Neutrophil (primary cell): ENCODE measurements around the gene WDR82.

ENCODE experiments used
- H3K27ac ChIP-seq: fragments of 200-600 bp; sonication (generic); 2 replicates; pipeline ENCODE4 v1.5.1; 2016; ENCODE audit warnings: mild to moderate bottlenecking, moderate library complexity
- H3K27me3 ChIP-seq: fragments of 200-600 bp; sonication (generic); 2 replicates; pipeline ENCODE4 v1.6.0; 2016; ENCODE audit warnings: mild to moderate bottlenecking
- H3K36me3 ChIP-seq: fragments of 200-600 bp; sonication (generic); 2 replicates; pipeline ENCODE4 v1.5.1; 2017
- H3K4me1 ChIP-seq, 2 experiments: fragments of 200-600 bp in 1 of 2; sonication (generic) in 1 of 2; 1 replicate in 1 of 2; 2 replicates in 1 of 2; pipeline versions ENCODE4 v1.5.1 to v1.6.1; 2013 to 2016; ENCODE audit warnings: low read depth in 1 of 2, low read length in 1 of 2, mild to moderate bottlenecking in 1 of 2, moderate library complexity in 1 of 2; ENCODE audit not compliant: control insufficient read depth in 1 of 2, insufficient read depth in 1 of 2
- H3K4me3 ChIP-seq, 2 experiments: fragments of 200-600 bp in 1 of 2; sonication (generic) in 1 of 2; 1 replicate in 1 of 2; 2 replicates in 1 of 2; pipeline ENCODE4 v1.5.1; 2013 to 2016; ENCODE audit warnings: low read depth in 1 of 2, low read length in 1 of 2, mild to moderate bottlenecking in 1 of 2, moderate library complexity in 1 of 2
- H3K9me3 ChIP-seq: fragments of 200-600 bp; sonication (generic); 2 replicates; pipeline ENCODE4 v1.5.1; 2016
- TF ChIP-seq, protein P1 (sequence below): fragments of 200-600 bp; sonication (generic); IDR thresholded peaks from 2 replicates; pipeline ENCODE4 v1.5.1; 2016; ENCODE audit warnings: antibody characterized with exemption

The WDR82 gene

DNA sequence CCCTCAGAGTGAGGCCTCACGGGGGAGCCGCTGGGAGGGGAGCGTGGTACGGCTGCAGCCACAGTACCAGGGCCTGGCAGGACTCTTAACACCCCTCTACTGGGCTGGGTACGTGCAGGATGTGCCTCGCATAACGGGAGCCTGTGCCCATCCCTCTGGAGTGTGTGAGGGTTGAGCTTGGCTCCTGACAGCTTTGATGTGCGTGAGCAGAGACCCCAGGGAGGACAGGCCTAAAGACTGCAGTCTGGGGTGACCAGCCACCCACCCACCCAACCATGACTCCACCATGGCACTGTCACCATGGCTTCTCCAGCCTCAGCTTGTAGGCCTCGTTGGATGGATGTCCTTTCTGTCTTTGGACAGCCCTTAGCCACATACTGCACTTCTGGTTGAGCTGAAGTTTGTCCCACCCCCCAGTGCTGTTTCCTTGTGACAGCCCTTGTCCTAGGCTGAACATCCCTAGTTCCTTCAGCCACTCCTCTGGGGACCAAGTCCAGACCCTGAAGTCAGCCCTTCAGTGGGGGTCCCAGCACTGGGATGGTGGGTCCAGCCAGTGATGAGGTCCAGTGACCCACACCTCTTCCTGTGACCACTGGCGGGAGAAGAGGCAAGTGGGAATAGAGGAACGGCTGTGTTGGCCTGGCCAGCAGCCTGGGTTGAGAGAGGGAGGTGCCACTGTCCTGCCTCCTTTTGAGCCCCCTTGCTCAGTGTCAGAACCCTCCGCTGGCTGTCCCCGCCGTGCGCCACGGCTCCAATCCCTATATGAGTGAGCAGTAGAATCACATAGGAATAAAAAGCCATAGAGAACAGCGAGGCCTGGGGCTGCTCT is 15.3 kb upstream of the WDR82 start:
- H3K36me3 ChIP-seq = peaks cover 59% of the 10 kb centered on the region

DNA sequence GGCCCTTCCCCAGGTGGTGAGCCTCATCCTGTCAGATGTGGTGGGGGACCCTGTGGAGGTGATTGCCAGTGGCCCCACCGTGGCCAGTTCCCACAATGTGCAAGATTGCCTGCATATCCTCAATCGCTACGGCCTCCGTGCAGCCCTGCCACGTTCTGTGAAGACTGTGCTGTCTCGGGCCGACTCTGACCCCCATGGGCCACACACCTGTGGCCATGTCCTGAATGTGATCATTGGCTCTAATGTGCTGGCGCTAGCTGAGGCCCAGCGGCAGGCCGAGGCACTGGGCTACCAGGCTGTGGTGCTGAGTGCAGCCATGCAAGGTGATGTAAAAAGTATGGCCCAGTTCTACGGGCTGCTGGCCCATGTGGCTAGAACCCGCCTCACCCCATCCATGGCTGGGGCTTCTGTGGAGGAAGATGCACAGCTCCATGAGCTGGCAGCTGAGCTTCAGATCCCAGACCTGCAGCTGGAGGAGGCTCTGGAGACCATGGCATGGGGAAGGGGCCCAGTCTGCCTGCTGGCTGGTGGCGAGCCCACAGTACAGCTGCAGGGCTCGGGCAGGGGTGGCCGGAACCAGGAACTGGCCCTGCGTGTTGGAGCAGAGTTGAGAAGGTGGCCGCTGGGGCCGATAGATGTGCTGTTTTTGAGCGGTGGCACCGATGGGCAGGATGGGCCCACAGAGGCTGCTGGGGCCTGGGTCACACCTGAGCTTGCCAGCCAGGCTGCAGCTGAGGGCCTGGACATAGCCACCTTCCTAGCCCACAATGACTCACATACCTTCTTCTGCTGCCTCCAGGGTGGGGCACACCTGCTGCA is 14.0 kb upstream of the WDR82 start:
- Histone ChIP-seq H3K4me1 (peaks cover 8 to 11% of the 10 kb centered on the region in 2 experiments), H3K27ac (no peak overlapping the region), H3K27me3 (no peaks in the 10 kb centered on the region), H3K36me3 (peaks cover 59% of the 10 kb centered on the region), H3K4me3 (no peak overlapping the region), H3K9me3 (no peaks in the 10 kb centered on the region)
- TF ChIP-seq, protein P1, sequence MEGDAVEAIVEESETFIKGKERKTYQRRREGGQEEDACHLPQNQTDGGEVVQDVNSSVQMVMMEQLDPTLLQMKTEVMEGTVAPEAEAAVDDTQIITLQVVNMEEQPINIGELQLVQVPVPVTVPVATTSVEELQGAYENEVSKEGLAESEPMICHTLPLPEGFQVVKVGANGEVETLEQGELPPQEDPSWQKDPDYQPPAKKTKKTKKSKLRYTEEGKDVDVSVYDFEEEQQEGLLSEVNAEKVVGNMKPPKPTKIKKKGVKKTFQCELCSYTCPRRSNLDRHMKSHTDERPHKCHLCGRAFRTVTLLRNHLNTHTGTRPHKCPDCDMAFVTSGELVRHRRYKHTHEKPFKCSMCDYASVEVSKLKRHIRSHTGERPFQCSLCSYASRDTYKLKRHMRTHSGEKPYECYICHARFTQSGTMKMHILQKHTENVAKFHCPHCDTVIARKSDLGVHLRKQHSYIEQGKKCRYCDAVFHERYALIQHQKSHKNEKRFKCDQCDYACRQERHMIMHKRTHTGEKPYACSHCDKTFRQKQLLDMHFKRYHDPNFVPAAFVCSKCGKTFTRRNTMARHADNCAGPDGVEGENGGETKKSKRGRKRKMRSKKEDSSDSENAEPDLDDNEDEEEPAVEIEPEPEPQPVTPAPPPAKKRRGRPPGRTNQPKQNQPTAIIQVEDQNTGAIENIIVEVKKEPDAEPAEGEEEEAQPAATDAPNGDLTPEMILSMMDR = no peak

More for the DNA sequence above, 15.3 kb upstream of the WDR82 start:
- no peaks in the 10 kb centered on the region for H3K9me3 ChIP-seq
- H3K4me1 ChIP-seq = peaks cover 2 to 5% of the 10 kb centered on the region in 2 experiments
- TF ChIP-seq, protein P1 = no peak
- H3K4me3 ChIP-seq = no peak overlapping the region
- H3K27me3 ChIP-seq = peaks cover 8% of the 10 kb centered on the region
- H3K27ac ChIP-seq = no peak overlapping the region

DNA sequence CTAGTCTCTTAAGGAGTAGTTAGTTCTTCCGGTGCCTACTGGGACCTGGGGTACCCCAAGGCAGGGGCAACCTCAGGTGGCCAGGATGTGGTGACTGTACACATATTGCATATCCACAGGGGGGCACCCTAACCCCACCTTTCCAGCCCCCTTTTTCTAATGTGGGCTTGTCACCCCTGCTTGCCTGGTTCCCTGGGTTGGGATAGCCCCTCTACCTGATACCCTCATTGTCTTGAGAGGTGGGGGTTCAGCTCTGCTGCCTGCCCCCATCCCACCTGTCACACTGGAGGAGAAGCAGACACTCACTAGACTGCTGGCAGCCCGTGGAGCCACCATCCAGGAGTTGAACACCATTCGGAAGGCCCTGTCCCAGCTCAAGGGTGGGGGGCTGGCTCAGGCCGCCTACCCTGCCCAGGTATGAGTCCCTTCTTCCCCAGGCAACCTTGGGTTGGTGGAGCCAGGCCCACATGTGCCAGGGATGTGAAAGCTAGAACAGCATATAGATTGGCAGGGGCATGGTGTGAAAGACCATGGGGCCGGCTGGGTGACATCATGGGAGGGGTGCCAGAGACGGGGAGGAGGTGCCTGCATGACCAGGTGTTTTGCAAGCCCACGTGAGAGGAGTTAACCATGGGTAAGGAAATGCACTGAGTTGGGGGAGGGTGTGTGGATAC is 13.2 kb upstream of the WDR82 start:
- H3K4me3 ChIP-seq = no peak overlapping the region
- peaks cover 15 to 18% of the 10 kb centered on the region in 2 experiments for H3K4me1 ChIP-seq
- no peaks in the 10 kb centered on the region for H3K9me3 ChIP-seq
- TF ChIP-seq, protein P1 = no peak
- no peaks in the 10 kb centered on the region for H3K27me3 ChIP-seq
- no peak overlapping the region for H3K27ac ChIP-seq
- H3K36me3 ChIP-seq = peaks cover 54% of the 10 kb centered on the region

DNA sequence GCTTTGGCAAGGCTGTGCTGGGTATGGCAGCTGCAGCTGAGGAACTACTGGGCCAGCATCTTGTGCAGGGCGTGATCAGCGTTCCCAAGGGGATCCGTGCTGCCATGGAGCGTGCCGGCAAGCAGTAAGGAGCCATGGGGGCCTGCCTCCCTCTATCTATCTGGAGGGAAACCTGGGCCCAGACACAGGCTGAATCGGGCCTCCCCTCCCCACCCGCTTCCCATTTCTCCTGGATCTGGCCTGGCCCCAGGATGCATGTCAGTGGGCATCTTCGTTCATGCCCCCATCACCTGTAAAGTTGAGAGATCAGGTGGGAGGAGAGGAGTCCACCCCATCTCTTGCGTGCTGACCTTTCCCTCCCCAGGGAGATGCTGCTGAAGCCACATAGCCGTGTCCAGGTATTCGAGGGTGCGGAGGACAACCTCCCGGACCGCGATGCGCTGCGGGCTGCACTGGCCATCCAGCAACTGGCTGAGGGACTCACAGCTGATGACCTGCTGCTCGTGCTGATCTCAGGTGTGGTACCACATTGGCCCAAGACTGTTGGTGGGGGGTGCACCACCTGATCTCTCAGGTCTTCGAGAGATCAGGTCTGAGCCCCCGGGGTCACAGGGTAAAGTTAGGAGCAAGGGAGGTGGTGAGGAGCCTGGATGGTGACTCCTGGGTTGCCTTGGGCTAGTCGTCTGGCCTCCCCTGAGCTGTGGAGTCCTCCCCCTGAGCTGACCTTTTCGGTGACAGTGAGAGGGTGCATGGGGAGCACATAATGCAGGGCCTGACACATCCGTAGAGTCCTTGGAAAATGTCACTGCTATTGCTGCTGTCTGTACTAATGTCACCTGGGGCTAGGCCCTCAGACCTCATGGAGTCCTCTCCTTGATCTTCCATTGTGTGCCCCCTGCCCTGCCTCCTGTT is 12.4 kb upstream of the WDR82 start:
- H3K27ac ChIP-seq = no peak overlapping the region
- TF ChIP-seq, protein P1 = no peak
- no peaks in the 10 kb centered on the region for H3K9me3 ChIP-seq
- H3K4me3 ChIP-seq = no peak overlapping the region
- H3K4me1 ChIP-seq = peaks cover 15 to 19% of the 10 kb centered on the region in 2 experiments
- H3K36me3 ChIP-seq = peaks cover 50% of the 10 kb centered on the region
- no peaks in the 10 kb centered on the region for H3K27me3 ChIP-seq
